Muscle of back (tissue), 13 donors: ENCODE measurements around the gene MIA. TPM values are rescaled to one million over a fixed set of nuclear protein-coding genes. Genes with fewer than 3 reads are reported as not detected.
"Not testable (repeated sequence)": the region's sequence is repeated elsewhere in the genome, so short reads cannot be mapped to it uniquely, and the experiment has no call there.

Experiments
- DNase-seq, 3 donors: peaks; one replicate each; pipeline versions ENCODE4 v3.0.0 to v3.0.0-alpha.2; 2013
- long read RNA-seq, 9 donors: transcript quantifications; one replicate each; lab custom pipeline, GENCODE V29; 2026
- polyA plus RNA-seq, 10 donors: library from polyadenylated mRNA; unstranded; fragments of 120-200 nt; gene quantifications; one replicate each; pipeline ENCODE4 v1.2.1, GENCODE V29; 2013; ENCODE audit not compliant: insufficient read length in 10 of 10

Gene MIA
- 1 to 10 TPM; 1.0 to 3.9 (median 2.3) TPM for polyA plus RNA-seq
- long read RNA-seq, donor 1, result 0 reads
- long read RNA-seq, donor 2, partial matches to known transcripts, result 0 of 2 reads
- long read RNA-seq, donor 2, other reads (novel, unspliced or antisense), result 0 of 2 reads
- long read RNA-seq, donor 3, result 0 reads
- long read RNA-seq, donor 4, partial matches to known transcripts, result 0 of 1 reads
- long read RNA-seq, donor 4, other reads (novel, unspliced or antisense), result 0 of 1 reads
- long read RNA-seq, donor 5, partial matches to known transcripts, result 0 of 3 reads
- long read RNA-seq, donor 5, other reads (novel, unspliced or antisense), result 0 of 3 reads
- long read RNA-seq, donor 6, partial matches to known transcripts, result 0 of 1 reads
- long read RNA-seq, donor 6, other reads (novel, unspliced or antisense), result 0 of 1 reads
- long read RNA-seq, donor 7, result 0 reads
- long read RNA-seq, donor 8, partial matches to known transcripts, result 0 of 1 reads
- long read RNA-seq, donor 8, other reads (novel, unspliced or antisense), result 0 of 1 reads
- long read RNA-seq, donor 9, partial matches to known transcripts, result 0 of 1 reads
- long read RNA-seq, donor 9, other reads (novel, unspliced or antisense), result 0 of 1 reads

DNA sequence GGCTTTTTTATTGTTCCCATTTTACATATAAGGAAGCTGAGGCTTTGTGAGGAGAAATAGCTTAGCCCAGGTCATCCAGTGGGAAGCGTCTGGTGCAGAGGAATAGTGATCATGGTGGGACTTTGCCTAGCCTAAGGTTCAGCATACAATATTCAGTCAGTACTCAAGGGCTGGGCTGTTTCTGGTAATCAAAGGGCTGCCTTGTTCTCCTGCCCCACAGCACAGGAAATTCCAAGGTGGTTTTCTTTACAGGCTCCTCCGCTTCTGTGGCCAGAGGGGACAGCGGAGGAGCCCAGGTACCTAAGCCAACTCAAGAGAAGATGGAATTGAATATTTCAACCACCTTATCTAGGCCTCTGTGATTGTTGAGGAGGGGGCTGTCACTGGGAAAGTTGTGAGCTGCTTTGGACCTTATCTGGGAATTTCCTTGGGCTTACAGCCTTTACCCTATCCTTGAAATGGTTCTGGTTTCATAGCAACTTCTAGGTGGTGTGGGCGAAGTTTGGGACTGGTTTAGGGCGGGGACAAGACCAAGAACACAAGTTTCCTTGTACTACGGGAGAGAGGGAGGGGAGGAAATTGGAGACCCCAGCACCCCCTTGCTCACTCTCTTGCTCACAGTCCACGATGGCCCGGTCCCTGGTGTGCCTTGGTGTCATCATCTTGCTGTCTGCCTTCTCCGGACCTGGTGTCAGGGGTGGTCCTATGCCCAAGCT, at the start of gene MIA:
Gene MIA (plus strand): TSS at position 606 of the 716 bp plus-strand sequence. CDS start 22 bp downstream, at position 628.
- DNase-seq, result no peak

DNA sequence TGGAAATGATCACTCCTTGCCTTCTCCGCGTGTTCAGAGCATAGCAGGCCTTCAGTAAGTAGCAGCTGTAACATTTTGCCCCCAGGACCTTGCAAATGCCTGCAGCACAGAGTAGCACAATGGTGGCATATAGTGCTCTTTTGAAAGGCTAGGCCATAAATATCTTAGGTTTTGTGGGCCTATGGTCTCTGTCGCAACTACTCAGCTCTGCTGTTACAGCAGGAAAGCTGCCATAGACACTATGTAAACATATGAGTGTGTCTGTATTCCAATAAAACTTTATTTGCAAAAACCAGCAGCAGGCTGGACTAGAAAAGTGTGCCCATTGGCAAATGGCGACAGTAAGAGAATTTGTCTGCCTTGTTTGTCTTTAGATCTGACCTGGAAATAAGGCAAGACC, 49.0 kb upstream of the MIA start:
- no peak for DNase-seq

DNA sequence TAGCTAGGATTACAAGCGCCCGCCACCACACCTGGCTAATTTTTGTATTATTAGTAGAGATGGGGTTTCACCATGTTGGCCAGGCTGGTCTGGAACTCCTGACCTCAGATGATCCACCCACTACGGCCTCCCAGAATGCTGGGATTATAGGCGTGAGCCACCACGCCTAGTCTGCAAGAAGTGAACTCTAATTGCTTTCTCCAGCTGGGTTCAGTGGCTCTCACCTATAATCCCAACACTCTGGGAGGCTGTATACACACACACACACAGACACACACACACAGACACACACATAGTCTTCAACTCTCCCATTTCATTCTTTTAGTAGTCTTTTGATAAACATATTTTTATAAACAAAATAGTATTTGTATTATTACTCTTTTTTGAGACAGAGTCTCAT, 45.3 kb upstream of the MIA start:
- not testable (repeated sequence) for DNase-seq

DNA sequence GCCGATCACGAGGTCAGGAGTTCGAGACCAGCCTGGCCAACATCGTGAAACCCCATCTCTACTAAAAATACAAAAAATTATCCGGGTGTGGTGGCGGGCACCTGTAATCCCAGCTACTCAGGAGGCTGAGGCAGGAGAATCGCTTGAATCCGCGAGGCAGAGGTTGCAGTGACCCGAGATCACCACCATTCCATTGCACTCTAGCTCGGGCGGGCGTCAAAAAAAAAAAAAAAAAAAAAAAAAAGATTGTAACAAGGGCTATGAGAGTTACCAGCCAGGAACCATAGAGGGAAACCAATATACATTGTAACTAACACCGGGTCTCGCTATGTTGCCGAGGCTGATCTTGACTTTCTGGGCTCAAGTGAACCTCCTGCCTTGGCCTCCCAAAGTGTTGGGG, 43.0 kb upstream of the MIA start:
- not testable (repeated sequence) for DNase-seq

DNA sequence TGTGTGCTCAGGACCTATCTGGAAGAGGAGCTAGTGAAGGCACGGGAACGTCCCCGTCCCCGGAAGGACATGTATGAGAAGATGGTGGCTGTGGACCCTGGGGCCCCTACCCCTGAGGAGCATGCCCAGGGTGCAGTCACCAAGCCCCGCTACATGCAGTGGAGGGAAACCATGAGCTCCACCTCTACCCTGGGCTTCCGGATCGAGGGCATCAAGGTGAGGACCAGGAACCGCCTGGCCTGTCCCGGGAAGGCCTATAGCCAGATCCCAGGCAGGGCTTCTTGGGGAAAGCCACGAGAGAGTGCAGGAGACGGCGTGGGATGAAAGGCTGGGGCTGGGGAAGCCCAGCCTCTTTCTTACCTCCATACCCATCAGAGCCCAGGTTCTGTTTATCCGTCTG, 42.2 kb upstream of the MIA start:
- DNase-seq, result no peak

DNA sequence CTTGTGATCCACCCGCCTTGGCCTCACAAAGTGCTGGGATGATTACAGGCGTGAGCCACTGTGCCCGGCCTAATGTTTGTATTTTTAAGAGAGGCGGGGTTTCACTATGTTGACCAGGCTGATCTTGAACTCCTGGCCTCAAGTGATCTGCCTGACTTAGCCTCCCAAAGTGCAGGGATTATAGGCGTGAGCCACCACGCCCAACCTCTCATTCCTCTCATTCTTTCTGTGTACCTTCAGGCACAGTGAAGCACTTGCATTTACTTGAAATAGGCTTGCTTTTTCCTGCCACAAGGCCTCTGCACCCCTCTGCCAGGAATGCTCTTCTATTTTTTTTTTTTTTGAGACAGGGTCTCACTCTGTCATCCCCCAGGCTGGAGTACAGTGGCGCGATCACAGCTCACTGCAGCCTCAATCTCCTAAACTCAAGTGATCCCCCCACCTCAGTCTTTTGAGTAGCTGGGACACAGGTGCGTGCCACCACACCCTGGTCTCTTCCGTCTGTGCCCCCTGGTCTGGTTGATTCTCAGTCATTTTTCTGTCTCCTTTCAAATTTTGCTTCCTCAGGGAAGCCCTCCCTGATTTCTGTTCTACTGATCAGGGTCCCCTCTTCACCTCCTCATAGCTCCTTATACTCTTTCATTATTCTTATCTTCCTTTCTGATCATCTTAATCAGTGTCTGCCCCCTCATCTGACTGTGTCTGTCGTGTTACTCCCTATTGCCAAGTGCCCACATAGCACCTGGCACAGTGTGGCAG, 40.1 kb upstream of the MIA start:
- DNase-seq, result no peak

DNA sequence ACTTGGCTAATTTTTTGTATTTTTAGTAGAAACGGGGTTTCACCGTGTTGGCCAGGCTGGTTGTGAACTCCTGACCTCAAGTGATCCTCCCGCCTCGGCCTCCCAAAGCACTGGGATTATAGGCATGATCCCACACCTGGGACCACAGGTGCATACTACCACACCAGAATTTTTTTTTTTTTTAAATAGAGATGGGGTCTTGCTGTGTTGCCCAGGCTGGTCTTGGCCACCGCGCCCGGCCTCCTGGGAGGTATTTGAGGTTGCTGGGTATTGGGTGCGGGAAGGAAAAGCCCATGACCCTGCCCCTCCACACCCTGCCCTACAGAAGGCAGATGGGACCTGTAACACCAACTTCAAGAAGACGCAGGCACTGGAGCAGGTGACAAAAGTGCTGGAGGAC, 38.7 kb upstream of the MIA start:
- no peak for DNase-seq

DNA sequence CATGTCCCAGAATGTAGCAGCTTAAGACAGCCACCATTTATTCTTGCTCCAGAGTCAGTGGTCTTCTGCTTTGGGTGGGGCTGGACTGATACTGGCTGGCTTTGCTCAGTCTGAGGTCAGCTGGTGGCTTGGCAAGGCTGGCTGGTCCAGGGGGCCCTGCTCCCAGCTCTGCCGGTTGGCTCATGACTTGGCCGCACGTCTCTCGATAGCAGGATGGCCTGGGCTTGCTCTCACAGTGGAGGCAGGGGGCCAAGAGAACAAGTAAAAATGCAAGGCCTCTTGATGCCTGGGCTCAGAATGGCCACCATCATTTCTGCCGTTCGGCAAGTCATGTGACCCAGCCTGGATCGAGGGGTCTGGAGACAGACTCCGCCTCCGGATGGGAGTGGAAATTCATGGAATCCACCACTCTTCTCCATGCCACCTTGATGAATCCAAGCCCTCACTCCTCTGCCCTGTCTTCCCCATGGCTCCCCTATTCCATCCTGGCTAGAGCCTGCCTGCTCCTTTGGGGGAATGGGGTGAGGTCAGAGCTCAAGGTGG, 38.1 kb upstream of the MIA start:
- DNase-seq, result no peak

DNA sequence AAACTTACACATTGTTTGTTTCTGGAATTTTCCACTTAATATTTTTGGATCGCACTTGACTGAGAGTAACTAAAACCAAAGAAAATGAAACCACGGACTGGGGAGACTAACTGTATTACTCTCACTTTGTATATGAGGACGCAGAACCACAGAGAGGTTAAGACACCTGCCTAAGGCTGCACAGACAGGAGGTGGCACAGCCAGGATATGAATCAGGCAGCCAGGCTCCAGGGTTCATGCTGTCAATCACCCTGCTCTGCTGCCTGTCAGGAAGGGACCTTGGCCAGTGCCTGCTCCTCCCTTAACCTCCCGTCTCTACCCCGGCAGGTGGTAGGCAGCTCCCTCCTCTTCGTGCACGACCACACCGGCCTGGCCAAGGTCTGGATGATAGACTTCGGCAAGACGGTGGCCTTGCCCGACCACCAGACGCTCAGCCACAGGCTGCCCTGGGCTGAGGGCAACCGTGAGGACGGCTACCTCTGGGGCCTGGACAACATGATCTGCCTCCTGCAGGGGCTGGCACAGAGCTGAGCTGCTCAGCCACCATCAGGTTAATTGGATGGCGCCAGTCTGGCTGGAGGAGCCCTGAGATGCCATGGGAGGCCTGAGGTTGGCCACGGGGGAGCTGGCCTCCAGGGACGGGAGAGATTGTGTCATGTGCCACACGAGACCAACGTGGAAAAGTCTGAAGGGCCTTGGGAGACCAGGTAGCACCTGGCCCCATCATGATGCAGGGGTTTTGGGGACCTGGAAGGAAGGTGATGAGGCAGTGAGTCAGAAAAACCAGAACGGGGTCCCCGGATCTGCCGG, 36.1 kb upstream of the MIA start:
- no peak for DNase-seq

DNA sequence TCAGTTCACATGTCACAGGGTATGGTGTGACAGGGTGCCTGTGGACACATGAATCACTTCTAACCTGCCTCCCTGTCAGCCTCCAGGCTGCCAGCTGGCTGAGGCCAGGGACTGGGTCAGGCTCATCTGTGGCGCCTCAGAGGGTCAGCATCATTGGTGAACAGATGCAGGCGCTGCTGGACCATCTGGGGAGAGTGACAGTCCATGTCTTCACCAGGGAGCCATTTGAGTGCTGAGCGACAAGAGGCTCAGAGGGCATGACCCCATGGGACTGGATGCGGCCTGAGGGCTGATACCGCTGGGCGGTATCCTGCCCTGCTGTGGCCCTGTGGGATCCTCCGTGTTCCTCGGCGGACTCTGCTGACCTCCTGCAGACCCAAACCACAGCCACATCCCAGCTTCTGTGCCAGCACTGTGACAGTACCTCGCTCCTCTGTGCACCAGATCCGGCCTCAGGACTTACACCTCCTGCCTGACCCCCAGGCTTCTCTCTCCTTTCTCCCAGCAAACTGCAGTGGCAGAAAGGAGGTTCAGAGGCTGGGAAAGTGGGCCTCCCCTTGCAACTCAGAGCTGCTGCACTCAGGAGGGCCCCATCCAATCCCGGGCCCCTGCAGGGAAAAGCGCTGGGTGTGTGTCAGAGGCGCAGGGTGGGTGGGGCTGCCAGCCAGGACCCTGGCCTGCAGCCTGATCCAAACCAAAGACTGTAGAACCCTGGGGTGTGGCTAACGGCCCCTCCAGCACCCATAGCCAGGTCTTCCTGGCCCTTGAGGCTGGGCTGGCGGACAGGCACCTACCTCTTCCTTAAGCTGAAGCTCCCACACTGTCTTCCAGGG, 35.2 kb upstream of the MIA start:
- no peak for DNase-seq

DNA sequence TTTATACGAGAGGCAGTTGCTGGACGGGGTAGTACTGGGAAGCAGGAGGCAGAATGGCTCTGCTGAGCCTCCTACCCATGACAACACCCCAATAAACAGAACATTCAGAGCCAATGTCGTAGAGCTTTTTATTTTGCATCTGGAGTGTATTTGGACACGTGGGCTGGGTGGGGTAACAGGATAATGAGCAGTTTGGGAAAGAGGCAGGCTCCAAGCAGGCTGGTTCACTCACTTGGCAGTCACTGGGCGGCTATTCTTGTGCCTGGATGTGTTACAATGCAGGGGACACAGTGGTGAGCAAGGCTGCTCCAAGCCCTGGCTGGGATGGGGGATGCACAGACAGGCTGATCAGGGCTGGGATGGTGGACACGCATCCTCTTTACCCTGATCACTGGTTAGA, 34.6 kb upstream of the MIA start:
- DNase-seq, result peak in 2 of 3 donors; percentile 59 to 69

DNA sequence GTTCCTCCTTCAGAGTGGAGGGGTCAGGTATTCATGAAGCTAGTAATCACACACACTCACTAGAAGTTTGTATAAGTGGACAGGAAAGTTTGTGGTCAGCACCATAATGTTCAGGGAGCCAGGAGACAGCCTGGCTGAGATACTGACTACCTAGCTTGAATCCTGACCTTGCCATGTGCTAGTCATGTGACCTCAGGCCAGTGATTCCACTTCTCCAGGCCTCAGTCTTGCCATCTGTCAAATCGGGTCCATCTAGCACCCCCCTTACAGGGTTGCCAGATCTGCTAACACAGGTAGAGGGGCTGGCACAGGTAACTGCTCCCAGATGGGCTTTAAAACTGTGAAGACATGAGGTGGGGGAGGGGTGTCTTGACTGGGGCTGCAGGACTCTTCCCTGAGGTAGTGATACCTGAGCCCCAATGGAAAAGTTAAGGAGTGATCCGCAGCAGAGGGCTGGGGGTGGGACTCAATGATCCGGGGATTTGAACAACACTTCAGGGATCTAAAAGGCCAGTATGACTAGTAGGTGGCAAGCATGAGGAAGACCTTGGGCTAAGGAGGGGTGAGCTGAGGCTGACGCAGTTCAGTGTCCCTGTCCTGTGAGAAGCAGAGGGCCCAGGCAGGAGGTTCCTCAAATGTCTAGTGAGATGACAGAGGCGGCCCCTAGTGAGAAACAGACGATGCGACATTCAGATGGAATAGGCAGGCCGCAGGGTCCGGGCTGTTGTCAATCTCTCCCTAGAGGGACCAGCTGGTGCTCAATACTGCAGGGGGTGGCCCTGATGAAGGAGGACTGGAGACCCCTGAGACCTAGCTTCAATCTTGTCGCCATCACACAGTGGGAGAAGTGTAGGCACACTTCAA, 33.6 kb upstream of the MIA start:
- DNase-seq, result no peak

DNA sequence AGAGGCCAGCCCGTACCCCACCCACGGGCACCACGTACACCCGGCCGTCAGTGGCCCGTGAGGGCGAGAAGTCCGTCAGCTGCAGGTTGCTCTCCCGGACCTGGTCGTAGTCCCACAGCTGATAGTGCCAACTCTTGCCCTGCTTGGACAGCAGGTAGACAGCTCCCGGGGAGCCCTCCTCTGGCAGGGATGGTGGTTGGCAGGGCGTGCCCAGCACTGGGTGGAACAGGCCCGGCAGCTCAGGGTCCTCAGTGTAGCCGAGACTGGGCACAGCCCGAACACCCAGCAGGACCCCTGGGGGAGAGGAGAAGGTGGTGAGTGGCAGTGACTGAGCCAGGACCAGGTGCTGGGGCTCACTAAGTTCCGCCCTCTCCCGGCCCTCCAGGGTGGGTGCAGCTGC, 32.8 kb upstream of the MIA start:
- DNase-seq, result no peak

DNA sequence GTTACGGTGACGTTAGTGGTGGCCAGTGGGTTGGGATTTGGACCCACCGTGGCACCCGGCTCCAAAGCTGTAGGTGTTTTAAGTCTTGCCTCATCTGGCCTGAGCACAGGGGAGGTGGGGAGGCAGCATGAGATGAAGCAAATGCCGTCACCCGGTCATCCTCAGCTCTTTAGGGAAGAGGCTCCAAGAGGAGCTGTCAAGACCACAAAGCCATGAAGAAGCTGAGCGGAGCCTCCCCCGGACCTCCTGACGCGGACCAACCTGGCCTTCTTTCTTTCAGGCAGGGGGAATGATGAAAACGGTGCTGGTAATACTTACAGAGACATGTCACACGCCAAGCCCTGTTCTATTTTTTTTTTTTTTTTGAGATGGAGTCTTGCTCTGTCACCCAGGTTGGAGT, 32.4 kb upstream of the MIA start:
- no peak for DNase-seq

DNA sequence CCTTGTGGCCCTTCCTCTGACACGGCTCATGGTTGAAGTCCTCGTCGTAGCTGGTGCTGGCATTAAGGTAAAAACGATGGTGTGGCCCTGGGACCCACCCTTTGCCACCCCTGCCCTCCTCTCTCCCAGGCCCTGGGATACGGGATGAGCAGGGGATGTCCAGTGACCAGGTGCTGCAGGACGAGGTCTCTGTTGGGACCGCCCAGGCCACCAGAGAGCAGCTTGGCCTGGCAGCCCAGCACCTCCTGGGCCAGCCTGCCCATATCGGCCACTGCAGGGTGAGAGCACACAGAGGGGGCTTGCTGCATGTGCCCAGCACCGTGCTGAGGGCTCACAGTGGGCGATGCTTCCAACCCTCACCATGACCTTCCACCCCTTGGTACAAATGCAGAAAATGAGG, 31.4 kb upstream of the MIA start:
- no peak for DNase-seq

DNA sequence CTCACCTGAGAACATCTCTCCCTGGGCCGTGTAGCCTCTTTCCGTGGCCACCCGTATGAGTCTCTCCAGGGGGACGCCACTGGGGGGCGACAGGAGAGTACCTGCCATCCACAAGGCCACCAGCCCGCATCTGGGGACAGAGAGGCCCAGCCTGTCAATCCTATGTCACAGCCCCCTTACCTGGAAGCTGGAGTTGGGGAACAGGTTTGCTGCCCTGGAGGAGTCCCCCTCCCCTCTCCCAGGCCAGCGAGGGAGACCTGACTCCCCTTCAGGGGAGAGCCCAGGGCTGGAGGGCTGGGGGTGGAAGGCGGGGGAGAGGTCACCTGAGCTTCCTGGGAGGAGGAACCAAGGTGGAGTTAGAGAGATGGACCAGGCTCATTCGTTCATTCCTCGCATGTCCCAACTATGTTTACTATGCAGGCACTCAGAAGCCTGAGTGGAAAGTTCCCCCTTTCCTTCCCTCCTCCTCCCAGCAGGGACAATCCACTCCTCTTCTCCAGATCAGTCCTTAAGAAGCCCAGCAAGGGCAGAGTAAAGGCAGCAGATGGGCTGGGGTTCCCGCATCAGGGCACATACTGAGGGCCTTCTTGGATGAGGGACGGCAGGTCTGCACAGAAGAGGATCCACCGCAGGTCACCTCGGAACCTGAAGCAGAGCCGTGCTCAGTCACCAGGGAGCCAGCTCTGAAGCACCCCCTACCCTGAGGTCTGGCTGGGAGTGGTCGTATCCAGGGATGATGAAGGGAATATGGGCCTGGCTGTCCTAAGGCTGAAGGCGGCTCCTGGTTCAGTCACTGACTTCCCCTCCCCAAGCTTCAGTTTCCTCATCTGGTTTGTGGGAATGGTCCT, 30.5 kb upstream of the MIA start:
- no peak for DNase-seq

DNA sequence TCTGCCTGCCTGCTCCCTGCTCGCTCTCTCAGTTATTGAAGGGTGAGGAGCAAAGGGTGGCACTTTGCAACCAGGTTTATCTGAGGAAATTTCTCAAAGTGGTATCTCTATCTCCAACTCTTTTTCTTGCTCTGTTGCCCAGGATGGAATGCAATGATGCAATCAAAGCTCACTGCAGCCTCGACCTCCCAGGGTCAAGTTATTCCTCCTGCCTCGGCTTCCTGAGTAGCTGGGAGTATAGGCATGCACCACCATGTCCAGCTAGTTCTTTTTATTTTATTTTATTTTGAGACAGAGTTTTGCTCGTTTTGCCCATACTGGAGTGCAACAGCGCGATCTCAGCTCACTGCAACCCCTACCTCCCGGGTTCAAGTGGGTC, 29.9 kb upstream of the MIA start:
- DNase-seq, result no peak

DNA sequence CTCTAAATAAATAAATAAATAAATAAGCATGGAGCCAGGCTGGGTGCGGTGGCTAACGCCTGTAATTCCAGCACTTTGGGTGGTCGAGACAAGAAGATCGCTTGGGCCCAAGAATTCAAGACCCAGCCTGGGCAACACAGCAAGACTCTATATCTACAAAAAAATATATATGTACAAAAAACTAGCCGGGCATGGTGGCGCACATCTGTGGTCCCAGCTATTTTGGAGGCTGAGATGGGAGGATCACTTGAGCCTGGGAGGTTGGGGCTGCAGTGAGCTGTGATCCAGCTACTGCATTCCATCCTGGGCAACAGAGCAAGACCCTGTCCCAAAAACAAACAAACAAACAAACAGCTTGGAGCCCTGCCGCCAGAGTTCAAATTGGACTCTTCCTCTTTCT, 27.8 kb upstream of the MIA start:
- DNase-seq, result no peak
